D721Med (cell line): ENCODE results near the gene CDKAL1.
"Not testable (repeated sequence)": the region's sequence is repeated elsewhere in the genome, so short reads cannot be mapped to it uniquely, and the experiment has no call there.

Experiments
- DNase-seq: peaks from one replicate; pipeline ENCODE4 v3.0.0; 2011; ENCODE audit warnings: low spot score; ENCODE audit not compliant: insufficient read length
- FAIRE-seq: peaks from 2 replicates; lab custom pipeline; 2011; peaks lifted over from hg19 to GRCh38; lab: Jason Lieb, UNC
- CTCF ChIP-seq: IDR thresholded peaks from 2 replicates; pipeline ENCODE4 v1.5.1; 2012; ENCODE audit warnings: mild to moderate bottlenecking, control low read depth; ENCODE audit not compliant: insufficient read depth; ENCODE audit errors: missing control alignments

Gene CDKAL1

DNA sequence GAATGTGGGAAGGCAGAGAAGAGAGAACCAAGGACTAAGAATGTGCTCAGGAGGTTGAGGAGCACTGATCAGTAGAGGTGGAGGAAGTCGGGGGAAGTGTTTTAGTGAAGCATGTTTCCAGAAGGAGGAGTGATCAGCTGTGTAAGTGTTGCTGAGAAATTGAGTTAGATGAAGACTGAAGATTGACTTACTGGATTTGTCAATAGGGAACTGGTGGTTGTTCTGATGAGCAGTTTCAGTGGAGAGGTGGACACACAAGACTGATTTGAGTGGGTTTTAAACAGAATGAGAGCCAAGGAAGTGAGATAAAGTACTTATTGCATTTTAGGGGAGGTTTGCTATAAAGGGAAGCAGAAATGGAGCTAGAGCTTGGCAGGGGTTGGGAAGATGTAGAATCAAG lies 182.6 kb downstream of the CDKAL1 start:
- DNase-seq (no peak), FAIRE-seq (no peak)
- TF ChIP-seq CTCF, result no peak

- peak; percentile 48 for FAIRE-seq
These were observed 183.5 kb downstream of the CDKAL1 start for GRCh38 chr6:20717743-20718142.

DNA sequence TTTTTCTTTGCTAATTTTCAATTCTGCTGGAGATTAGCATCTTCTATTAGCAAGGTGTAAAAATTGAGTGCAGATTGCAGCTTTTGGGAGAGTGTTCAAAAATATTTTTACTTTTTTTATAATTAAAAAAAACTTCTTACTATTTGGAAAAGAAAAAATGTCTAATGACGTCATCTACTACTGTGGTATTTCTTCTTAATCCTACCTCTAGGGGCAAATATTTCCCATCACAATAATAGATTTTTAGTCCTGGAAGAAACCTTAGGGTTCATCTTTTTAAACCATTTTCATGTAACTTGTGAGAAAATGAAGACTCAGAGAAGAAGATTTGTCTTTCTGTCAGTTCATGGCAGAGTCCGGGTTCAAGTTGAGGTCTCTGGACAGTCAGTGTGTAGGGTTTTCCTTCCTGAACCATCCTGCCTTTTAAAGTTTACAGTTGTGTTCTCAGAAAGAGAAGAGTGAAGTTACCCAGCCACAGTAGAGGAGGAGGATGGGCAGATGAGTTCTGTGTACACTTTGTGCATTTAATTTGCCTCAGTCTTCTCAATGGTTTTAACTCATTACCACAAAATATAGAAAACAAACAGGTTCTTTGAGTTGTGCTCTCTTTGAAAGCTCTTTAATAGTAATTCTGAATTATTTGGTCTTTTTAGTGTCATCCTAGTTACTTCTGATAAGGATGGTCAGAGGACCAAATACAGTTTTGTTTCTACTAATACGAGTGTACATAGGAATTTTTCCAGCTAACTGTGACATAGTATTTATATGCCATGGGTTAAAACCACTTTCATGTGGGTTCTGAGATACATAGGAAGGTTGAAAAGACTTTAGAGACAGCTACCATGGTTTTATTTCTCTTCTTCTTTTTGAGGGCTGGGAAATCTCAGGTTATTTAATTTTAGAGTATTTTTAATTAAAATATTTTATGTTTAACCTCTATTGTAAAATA lies 184.7 kb downstream of the CDKAL1 start:
- DNase-seq, result no peak
- TF ChIP-seq CTCF, result no peak
- peak; percentile 6 for FAIRE-seq

More at GRCh38 chr6:20717743-20718142, 183.5 kb downstream of the CDKAL1 start:
- TF ChIP-seq CTCF, result no peak
- no peak for DNase-seq

DNA sequence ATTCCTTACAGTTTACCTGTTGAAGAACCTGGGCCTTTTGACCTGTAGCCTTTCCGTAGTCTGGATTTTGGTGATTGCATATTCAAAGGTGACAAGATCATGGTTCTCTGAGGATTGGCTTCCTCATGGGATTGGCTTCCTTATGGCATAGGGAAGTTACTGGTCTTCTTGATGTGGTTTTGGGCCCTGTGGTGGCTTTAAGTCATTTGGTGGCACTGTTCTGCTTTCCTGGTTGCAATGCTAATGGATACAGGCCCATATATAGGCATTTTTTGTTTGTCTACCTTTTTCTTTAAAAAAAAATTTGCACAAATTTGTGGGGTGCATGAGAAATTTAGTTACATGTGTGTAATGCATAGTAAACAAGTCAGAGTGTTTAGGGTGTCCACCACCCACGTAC lies 185.7 kb downstream of the CDKAL1 start:
- TF ChIP-seq CTCF, result no peak
- DNase-seq, result no peak
- FAIRE-seq, result no peak

- not testable (repeated sequence) for FAIRE-seq, DNase-seq
These were observed 186.9 kb downstream of the CDKAL1 start for GRCh38 chr6:20721121-20721520.

DNA sequence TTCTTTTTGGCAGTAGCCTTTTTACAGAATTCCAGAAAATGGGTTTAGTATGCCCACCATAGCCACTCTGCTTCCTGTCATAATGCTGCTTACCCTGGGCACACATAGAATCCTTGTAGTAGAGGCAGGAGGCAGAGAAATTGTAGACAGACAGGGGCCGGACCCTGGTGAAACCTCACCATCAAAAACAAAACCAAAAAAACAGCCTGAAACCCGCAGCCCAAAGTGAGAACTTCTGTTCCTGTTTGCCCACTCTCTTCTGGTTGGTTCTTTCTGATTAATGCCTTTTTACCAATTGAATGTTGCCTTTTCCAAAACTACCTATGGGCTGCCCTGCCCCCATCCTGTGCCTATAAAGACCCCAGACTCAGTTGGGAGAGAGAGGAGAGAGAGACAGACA lies 188.2 kb downstream of the CDKAL1 start:
- no peak for FAIRE-seq

DNA sequence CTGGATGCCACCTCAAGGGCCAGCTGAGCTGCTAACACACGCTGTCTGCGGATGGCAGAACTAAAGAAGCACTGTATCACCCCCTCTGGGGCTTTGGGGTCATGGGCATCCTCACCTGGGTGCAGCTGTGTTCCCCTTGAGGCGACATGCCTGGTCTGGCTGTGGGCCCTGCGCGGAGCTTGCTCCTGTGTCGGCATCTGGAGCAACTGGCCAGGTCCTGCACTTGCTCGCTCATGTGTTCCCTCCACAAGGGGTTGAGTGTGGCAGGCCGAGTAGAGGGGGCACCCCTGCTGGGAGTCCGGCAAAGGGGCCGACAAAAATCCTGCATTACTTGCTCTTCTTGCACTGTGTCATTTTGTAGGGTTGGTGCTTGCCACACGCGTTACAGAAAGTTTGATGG lies 189.0 kb downstream of the CDKAL1 start:
- FAIRE-seq (no peak), DNase-seq (no peak)
- TF ChIP-seq CTCF, result no peak

More for the DNA sequence above, 188.2 kb downstream of the CDKAL1 start:
- TF ChIP-seq CTCF, result no peak
- DNase-seq, result no peak
